Gastrocnemius medialis (tissue), 4 donors: ENCODE data around the gene RBL1.

ENCODE experiments used
- POLR2A ChIP-seq, 2 donors: fragments of 450-650 bp; IDR thresholded peaks; one replicate each; pipeline ENCODE4 v1.6.1; 2017; ENCODE audit warnings: antibody characterized with exemption in 2 of 2, mild to moderate bottlenecking in 2 of 2, moderate library complexity in 2 of 2
- TF ChIP-seq, protein P1 (sequence below), 5 experiments: fragments of 450-650 bp in 3 of 5; fragments of 200-600 bp in 2 of 5; sonication (generic) in 2 of 5; IDR thresholded peaks in 4 of 5; conservative IDR thresholded peaks in 1 of 5; 1 replicate in 4 of 5; 2 replicates in 1 of 5; pipeline ENCODE4 v1.5.1; 2016 to 2019; ENCODE audit warnings: antibody characterized with exemption in 5 of 5, mild to moderate bottlenecking in 3 of 5, moderate library complexity in 3 of 5

DNA sequence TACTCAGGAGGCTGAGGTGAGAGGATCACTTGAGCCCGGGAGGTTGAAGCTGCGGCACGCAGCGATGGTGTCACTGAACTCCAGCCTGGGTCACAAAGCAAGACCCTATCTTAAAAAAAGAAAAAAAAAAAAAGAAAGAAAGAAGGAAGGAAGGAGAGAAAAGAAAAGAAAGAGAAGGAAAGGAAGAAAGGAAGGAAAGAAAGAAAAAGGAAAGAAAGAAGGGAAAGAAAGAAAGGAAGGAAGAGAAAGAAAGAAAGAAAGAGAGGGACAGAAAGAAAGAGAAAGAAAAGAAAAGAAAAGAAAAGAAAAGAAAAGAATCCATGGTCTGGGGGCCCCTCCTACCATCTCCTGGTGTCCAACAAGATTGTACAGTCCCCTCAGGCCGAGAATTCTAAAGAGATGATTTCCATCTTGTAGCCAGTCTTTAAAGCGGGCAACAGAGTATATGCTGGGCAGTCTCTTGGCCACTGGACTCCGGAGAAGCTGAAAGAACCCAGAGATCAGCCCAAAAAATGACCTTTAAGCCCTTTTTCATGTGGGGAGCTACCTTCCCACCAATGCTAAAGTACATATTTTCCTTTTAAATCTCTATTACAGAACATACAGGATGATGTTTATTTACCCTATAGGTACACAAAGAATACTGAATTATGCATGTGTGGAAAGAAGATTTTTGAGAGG is 23.7 kb upstream of the RBL1 start:
- TF ChIP-seq, protein P1, sequence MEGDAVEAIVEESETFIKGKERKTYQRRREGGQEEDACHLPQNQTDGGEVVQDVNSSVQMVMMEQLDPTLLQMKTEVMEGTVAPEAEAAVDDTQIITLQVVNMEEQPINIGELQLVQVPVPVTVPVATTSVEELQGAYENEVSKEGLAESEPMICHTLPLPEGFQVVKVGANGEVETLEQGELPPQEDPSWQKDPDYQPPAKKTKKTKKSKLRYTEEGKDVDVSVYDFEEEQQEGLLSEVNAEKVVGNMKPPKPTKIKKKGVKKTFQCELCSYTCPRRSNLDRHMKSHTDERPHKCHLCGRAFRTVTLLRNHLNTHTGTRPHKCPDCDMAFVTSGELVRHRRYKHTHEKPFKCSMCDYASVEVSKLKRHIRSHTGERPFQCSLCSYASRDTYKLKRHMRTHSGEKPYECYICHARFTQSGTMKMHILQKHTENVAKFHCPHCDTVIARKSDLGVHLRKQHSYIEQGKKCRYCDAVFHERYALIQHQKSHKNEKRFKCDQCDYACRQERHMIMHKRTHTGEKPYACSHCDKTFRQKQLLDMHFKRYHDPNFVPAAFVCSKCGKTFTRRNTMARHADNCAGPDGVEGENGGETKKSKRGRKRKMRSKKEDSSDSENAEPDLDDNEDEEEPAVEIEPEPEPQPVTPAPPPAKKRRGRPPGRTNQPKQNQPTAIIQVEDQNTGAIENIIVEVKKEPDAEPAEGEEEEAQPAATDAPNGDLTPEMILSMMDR (IDR thresholded peaks at IDR 0.05 in 4 of 5, conservative IDR thresholded peaks at IDR 0.05 in 1 of 5), result no peak
- no peak for TF ChIP-seq POLR2A (IDR thresholded peaks at IDR 0.05)
